ENCODE measurements around the gene FBXW7. TPM values are rescaled to one million over a fixed set of nuclear protein-coding genes. Genes with fewer than 3 reads are reported as not detected.

Gene FBXW7
- total RNA-seq, 1 experiment from 2014 or later, result 23.0 TPM

DNA sequence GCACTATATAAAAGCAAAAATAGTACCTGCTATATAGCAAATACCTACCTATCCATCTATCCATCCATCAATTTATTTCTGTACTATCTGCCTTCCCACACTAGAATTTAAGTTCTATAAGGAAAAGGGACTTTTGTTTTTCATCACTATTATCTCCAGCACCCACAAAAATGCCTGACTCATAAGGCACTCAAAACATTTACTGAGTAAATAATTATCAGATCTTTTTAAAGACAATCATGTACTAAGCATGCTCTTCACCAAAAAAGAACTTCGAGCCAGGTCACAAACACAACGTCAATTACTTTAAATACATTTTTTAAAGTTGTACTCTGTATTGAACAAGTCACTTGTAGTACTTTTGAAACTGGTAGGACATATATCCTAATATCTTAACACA lies 119.9 kb downstream of the FBXW7 start (continued):
- TF ChIP-seq, protein P1, sequence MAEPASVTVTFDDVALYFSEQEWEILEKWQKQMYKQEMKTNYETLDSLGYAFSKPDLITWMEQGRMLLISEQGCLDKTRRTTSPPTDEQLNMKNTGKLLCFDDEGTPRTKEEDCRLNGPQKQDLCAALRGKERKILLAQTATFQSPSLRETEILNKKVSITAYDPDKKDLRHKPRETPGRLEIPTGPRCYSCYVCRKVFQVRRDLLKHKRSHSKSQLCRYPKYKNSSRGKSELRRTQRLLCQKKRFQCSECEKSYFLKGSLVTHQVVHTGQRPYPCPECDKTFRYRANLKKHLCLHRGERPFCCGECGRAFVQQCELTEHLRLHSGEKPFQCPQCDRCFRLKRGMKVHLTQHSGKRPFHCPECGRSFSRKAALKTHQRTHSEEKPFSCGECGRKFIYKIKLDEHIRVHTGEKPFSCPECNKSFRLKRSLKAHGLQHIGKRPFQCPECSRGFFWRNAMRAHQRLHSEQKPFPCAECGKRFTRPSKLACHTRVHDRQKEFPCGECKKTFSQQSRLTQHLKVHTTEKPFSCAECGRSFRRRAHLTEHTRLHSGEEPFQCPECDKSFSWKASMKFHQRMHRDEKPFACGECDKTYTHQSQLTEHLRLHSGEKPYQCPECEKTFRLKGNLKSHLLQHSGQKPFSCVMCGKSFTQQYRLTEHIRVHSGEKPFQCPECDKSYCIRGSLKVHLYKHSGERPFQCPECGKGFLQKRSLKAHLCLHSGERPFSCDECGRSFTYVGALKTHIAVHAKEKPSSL (CRISPR knock-in tag; conservative IDR thresholded peaks at IDR 0.05), result no peak

GRCh38 chr4:152408514-152409327 lies 127.2 kb downstream of the FBXW7 start:
- H3K36me3 Mint-ChIP-seq, result no peaks in the 10 kb centered on the region
- POLR2A ChIA-PET, result interaction anchor here (0.6 kb wide), 1 partner anchor 49 kb away, joined by 5 read pairs; no protein-coding TSS in a partner anchor
- TF ChIP-seq SP1 (CRISPR knock-in tag; conservative IDR thresholded peaks at IDR 0.05) (no peak), MAX (CRISPR knock-in tag; IDR thresholded peaks at IDR 0.05) (no peak)
- TF ChIP-seq, protein P2, sequence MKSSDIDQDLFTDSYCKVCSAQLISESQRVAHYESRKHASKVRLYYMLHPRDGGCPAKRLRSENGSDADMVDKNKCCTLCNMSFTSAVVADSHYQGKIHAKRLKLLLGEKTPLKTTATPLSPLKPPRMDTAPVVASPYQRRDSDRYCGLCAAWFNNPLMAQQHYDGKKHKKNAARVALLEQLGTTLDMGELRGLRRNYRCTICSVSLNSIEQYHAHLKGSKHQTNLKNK (CRISPR knock-in tag; IDR thresholded peaks at IDR 0.05), result no peak
- TF ChIP-seq, protein P3, sequence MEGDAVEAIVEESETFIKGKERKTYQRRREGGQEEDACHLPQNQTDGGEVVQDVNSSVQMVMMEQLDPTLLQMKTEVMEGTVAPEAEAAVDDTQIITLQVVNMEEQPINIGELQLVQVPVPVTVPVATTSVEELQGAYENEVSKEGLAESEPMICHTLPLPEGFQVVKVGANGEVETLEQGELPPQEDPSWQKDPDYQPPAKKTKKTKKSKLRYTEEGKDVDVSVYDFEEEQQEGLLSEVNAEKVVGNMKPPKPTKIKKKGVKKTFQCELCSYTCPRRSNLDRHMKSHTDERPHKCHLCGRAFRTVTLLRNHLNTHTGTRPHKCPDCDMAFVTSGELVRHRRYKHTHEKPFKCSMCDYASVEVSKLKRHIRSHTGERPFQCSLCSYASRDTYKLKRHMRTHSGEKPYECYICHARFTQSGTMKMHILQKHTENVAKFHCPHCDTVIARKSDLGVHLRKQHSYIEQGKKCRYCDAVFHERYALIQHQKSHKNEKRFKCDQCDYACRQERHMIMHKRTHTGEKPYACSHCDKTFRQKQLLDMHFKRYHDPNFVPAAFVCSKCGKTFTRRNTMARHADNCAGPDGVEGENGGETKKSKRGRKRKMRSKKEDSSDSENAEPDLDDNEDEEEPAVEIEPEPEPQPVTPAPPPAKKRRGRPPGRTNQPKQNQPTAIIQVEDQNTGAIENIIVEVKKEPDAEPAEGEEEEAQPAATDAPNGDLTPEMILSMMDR (IDR thresholded peaks at IDR 0.05), result peak; percentile 64
- DNase-seq (ENCODE audit: low spot score) (no peak), ATAC-seq (peak; percentile 62)
- no peak overlapping the region for H3K27ac Mint-ChIP-seq
- H3K4me3 Mint-ChIP-seq, result no peak overlapping the region
- H3K4me1 Mint-ChIP-seq, result peaks cover 4% of the 10 kb centered on the region
- no peaks in the 10 kb centered on the region for H3K9me3 Mint-ChIP-seq
- CTCF ChIA-PET, result interaction anchor here (0.6 to 2.0 kb wide), 20 partner anchors 9 to 397 kb away, joined by 3 to 6 read pairs (median 3); partner anchors contain the start of genes ARFIP1, FBXW7 and TIGD4
- no peaks in the 10 kb centered on the region for H3K27me3 Mint-ChIP-seq (ENCODE audit: low read depth)

GRCh38 chr4:152401424-152401823 lies 134.5 kb downstream of the FBXW7 start:
- Mint-ChIP-seq H3K27ac (no peak overlapping the region), H3K4me1 (peaks cover 7% of the 10 kb centered on the region), H3K4me3 (no peak overlapping the region), H3K9me3 (peaks cover 4% of the 10 kb centered on the region; the same call in 1 of the 2 replicates), H3K36me3 (peaks cover 5% of the 10 kb centered on the region), H3K27me3 (ENCODE audit: low read depth) (no peaks in the 10 kb centered on the region)
- CTCF ChIA-PET, result no interaction called here
- ATAC-seq (no peak), DNase-seq (ENCODE audit: low spot score) (no peak)
- POLR2A ChIA-PET, result no interaction called here
- no peak for TF ChIP-seq FOXP1 (CRISPR knock-in tag; IDR thresholded peaks at IDR 0.05; ENCODE audit: borderline replicate concordance)
- TF ChIP-seq, protein P4, sequence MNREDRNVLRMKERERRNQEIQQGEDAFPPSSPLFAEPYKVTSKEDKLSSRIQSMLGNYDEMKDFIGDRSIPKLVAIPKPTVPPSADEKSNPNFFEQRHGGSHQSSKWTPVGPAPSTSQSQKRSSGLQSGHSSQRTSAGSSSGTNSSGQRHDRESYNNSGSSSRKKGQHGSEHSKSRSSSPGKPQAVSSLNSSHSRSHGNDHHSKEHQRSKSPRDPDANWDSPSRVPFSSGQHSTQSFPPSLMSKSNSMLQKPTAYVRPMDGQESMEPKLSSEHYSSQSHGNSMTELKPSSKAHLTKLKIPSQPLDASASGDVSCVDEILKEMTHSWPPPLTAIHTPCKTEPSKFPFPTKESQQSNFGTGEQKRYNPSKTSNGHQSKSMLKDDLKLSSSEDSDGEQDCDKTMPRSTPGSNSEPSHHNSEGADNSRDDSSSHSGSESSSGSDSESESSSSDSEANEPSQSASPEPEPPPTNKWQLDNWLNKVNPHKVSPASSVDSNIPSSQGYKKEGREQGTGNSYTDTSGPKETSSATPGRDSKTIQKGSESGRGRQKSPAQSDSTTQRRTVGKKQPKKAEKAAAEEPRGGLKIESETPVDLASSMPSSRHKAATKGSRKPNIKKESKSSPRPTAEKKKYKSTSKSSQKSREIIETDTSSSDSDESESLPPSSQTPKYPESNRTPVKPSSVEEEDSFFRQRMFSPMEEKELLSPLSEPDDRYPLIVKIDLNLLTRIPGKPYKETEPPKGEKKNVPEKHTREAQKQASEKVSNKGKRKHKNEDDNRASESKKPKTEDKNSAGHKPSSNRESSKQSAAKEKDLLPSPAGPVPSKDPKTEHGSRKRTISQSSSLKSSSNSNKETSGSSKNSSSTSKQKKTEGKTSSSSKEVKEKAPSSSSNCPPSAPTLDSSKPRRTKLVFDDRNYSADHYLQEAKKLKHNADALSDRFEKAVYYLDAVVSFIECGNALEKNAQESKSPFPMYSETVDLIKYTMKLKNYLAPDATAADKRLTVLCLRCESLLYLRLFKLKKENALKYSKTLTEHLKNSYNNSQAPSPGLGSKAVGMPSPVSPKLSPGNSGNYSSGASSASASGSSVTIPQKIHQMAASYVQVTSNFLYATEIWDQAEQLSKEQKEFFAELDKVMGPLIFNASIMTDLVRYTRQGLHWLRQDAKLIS (CRISPR knock-in tag; IDR thresholded peaks at IDR 0.05; ENCODE audit: borderline replicate concordance), result no peak
- no peak for TF ChIP-seq JAZF1 (CRISPR knock-in tag; IDR thresholded peaks at IDR 0.05)
- no peak for TF ChIP-seq TEAD4 (CRISPR knock-in tag; IDR thresholded peaks at IDR 0.05)
- no peak for TF ChIP-seq MXD4 (CRISPR knock-in tag; IDR thresholded peaks at IDR 0.05; ENCODE audit: borderline replicate concordance)
- TF ChIP-seq MYBL2 (CRISPR knock-in tag; IDR thresholded peaks at IDR 0.05), result no peak
- no peak for TF ChIP-seq FOXK1 (CRISPR knock-in tag; IDR thresholded peaks at IDR 0.05)
- no peak for TF ChIP-seq ZNF671 (CRISPR knock-in tag; IDR thresholded peaks at IDR 0.05)
- no peak for TF ChIP-seq RELA (CRISPR knock-in tag; IDR thresholded peaks at IDR 0.05; ENCODE audit: borderline replicate concordance)
- TF ChIP-seq, protein P5, sequence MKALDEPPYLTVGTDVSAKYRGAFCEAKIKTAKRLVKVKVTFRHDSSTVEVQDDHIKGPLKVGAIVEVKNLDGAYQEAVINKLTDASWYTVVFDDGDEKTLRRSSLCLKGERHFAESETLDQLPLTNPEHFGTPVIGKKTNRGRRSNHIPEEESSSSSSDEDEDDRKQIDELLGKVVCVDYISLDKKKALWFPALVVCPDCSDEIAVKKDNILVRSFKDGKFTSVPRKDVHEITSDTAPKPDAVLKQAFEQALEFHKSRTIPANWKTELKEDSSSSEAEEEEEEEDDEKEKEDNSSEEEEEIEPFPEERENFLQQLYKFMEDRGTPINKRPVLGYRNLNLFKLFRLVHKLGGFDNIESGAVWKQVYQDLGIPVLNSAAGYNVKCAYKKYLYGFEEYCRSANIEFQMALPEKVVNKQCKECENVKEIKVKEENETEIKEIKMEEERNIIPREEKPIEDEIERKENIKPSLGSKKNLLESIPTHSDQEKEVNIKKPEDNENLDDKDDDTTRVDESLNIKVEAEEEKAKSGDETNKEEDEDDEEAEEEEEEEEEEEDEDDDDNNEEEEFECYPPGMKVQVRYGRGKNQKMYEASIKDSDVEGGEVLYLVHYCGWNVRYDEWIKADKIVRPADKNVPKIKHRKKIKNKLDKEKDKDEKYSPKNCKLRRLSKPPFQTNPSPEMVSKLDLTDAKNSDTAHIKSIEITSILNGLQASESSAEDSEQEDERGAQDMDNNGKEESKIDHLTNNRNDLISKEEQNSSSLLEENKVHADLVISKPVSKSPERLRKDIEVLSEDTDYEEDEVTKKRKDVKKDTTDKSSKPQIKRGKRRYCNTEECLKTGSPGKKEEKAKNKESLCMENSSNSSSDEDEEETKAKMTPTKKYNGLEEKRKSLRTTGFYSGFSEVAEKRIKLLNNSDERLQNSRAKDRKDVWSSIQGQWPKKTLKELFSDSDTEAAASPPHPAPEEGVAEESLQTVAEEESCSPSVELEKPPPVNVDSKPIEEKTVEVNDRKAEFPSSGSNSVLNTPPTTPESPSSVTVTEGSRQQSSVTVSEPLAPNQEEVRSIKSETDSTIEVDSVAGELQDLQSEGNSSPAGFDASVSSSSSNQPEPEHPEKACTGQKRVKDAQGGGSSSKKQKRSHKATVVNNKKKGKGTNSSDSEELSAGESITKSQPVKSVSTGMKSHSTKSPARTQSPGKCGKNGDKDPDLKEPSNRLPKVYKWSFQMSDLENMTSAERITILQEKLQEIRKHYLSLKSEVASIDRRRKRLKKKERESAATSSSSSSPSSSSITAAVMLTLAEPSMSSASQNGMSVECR (CRISPR knock-in tag; IDR thresholded peaks at IDR 0.05; ENCODE audit: borderline replicate concordance), result no peak
- TF ChIP-seq PREB (CRISPR knock-in tag; IDR thresholded peaks at IDR 0.05; ENCODE audit: borderline replicate concordance), result no peak
- no peak for TF ChIP-seq SOX15 (CRISPR knock-in tag; IDR thresholded peaks at IDR 0.05)
- no peak for TF ChIP-seq HMGA2 (CRISPR knock-in tag; IDR thresholded peaks at IDR 0.05)

Measured in WTC11 (cell line).